ENCODE results near the gene TGFB1.

GRCh38 chr19:41297628-41298347 is 55.9 kb downstream of the TGFB1 start:
- TF ChIP-seq CTCF (IDR thresholded peaks at IDR 0.05) (no peak), MAX (CRISPR knock-in tag; IDR thresholded peaks at IDR 0.05) (no peak), E2F4 (CRISPR knock-in tag; IDR thresholded peaks at IDR 0.05; ENCODE audit: borderline replicate concordance, low read depth) (no peak), ATF1 (CRISPR knock-in tag; IDR thresholded peaks at IDR 0.05) (no peak), MYBL2 (CRISPR knock-in tag; IDR thresholded peaks at IDR 0.05) (no peak)
